ENCODE results near the gene NUP188.

NUP188 gene

GRCh38 chr9:129007035-129007765, 59.7 kb downstream of the NUP188 start:
- DNase-seq (ENCODE audit: low read depth): no peak

GRCh38 chr9:129007766-129008468, 60.4 kb downstream of the NUP188 start:
- no peak for DNase-seq (ENCODE audit: low read depth)

GRCh38 chr9:129008469-129008965, 61.0 kb downstream of the NUP188 start:
- no peak for DNase-seq (ENCODE audit: low read depth)

- no peak for DNase-seq (ENCODE audit: low read depth)
Measured at GRCh38 chr9:129008986-129009583, 61.6 kb downstream of the NUP188 start.

GRCh38 chr9:129009584-129010141, 62.2 kb downstream of the NUP188 start:
- DNase-seq (ENCODE audit: low read depth): no peak

- no peak for DNase-seq (ENCODE audit: low read depth)
Measured at GRCh38 chr9:129010267-129010975, 62.9 kb downstream of the NUP188 start.

- no peak for DNase-seq (ENCODE audit: low read depth)
Measured at GRCh38 chr9:129011170-129011569, 63.7 kb downstream of the NUP188 start.

- DNase-seq (ENCODE audit: low read depth): no peak
Measured at GRCh38 chr9:129011761-129012181, 64.3 kb downstream of the NUP188 start.

GRCh38 chr9:129012343-129012742, 64.8 kb downstream of the NUP188 start:
- DNase-seq (ENCODE audit: low read depth): no peak

- DNase-seq (ENCODE audit: low read depth): no peak
Measured at GRCh38 chr9:129012893-129013448, 65.5 kb downstream of the NUP188 start.

GRCh38 chr9:129013674-129014073, 66.2 kb downstream of the NUP188 start:
- DNase-seq (ENCODE audit: low read depth): no peak

GRCh38 chr9:129014124-129014523, 66.6 kb downstream of the NUP188 start:
- DNase-seq (ENCODE audit: low read depth): no peak

- DNase-seq (ENCODE audit: low read depth): no peak
Measured at GRCh38 chr9:129014608-129015007, 67.1 kb downstream of the NUP188 start.

- no peak for DNase-seq (ENCODE audit: low read depth)
Measured at GRCh38 chr9:129021091-129021490, 73.6 kb downstream of the NUP188 start.

GRCh38 chr9:129022037-129022436, 74.5 kb downstream of the NUP188 start:
- no peak for DNase-seq (ENCODE audit: low read depth)

GRCh38 chr9:129023036-129023907, 75.8 kb downstream of the NUP188 start:
- DNase-seq (ENCODE audit: low read depth): no peak

GRCh38 chr9:129023908-129024233, 76.4 kb downstream of the NUP188 start:
- DNase-seq (ENCODE audit: low read depth): no peak

- no peak for DNase-seq (ENCODE audit: low read depth)
Measured at GRCh38 chr9:129026442-129027223, 79.1 kb downstream of the NUP188 start.

GRCh38 chr9:129027224-129027684, 79.8 kb downstream of the NUP188 start:
- no peak for DNase-seq (ENCODE audit: low read depth)

GRCh38 chr9:129027685-129028191, 80.2 kb downstream of the NUP188 start:
- peak; percentile 56 for DNase-seq (ENCODE audit: low read depth)

Data from stimulated activated CD8-positive, alpha-beta memory T cell treated with anti-CD3 and anti-CD28 coated beads, Interleukin-12 subunit alpha, Interleukin-12 subunit beta, amount 100 ng/mL, for 1 hour (primary cell).